Keratinocyte (primary cell): ENCODE measurements around the gene KCNQ2. TPM values are rescaled to one million over a fixed set of nuclear protein-coding genes. Genes with fewer than 3 reads are reported as not detected.

Experiments used
- DNase-seq: peaks from one replicate; pipeline ENCODE4 v3.0.0-alpha.2; 2011; ENCODE audit warnings: low read depth, missing footprints, low spot score
- FAIRE-seq: peaks from 2 replicates; lab custom pipeline; 2011; peaks lifted over from hg19 to GRCh38; lab: Jason Lieb, UNC
- H2AFZ ChIP-seq: 2 replicates; pipeline ENCODE4 v1.6.0; 2012; ENCODE audit warnings: low read length, control low read depth, inconsistent platforms; ENCODE audit not compliant: control insufficient read depth
- H3K27ac ChIP-seq: 2 replicates; pipeline ENCODE4 v1.5.1; 2011; ENCODE audit warnings: low read length; ENCODE audit not compliant: control insufficient read depth, insufficient read depth
- H3K27me3 ChIP-seq: 3 replicates; pipeline ENCODE4 v1.6.0; 2011; ENCODE audit warnings: low read length; ENCODE audit not compliant: control insufficient read depth, insufficient read depth; ENCODE audit errors: extremely low read depth
- H3K36me3 ChIP-seq, 2 experiments: 2 replicates in 1 of 2; 3 replicates in 1 of 2; pipeline ENCODE4 v1.5.1; 2011; ENCODE audit warnings: low read length in 2 of 2, mild to moderate bottlenecking in 1 of 2; ENCODE audit not compliant: control insufficient read depth in 2 of 2, insufficient read depth in 2 of 2; ENCODE audit errors: extremely low read depth in 1 of 2
- H3K4me1 ChIP-seq: 3 replicates; pipeline ENCODE4 v1.5.1; 2011; ENCODE audit warnings: low read length; ENCODE audit not compliant: control insufficient read depth, insufficient read depth; ENCODE audit errors: extremely low read depth
- H3K4me2 ChIP-seq: 3 replicates; pipeline ENCODE4 v1.6.0; 2011; ENCODE audit warnings: low read depth, low read length; ENCODE audit not compliant: control insufficient read depth, insufficient read depth; ENCODE audit errors: extremely low read depth
- H3K4me3 ChIP-seq, 3 experiments: fragments of 200-600 bp in 1 of 3; sonication (generic) in 1 of 3; 2 replicates in 2 of 3; 3 replicates in 1 of 3; pipeline ENCODE4 v1.5.1; 2011 to 2016; ENCODE audit warnings: low read length in 3 of 3, mild to moderate bottlenecking in 3 of 3, control low read depth in 2 of 3, inconsistent platforms in 1 of 3, low read depth in 1 of 3, mixed read lengths in 1 of 3, mixed run types in 1 of 3, moderate library complexity in 1 of 3; ENCODE audit not compliant: control insufficient read depth in 2 of 3, insufficient read depth in 2 of 3; ENCODE audit errors: extremely low read depth in 1 of 3
- H3K79me2 ChIP-seq: 2 replicates; pipeline ENCODE4 v1.6.0; 2012; ENCODE audit warnings: low read length; ENCODE audit not compliant: control insufficient read depth, insufficient read depth
- H3K9ac ChIP-seq: 3 replicates; pipeline ENCODE4 v1.6.0; 2011; ENCODE audit warnings: low read length; ENCODE audit not compliant: control insufficient read depth, insufficient read depth; ENCODE audit errors: extremely low read depth
- H3K9me1 ChIP-seq: 3 replicates; pipeline ENCODE4 v1.6.0; 2011; ENCODE audit warnings: low read length; ENCODE audit not compliant: control insufficient read depth, insufficient read depth; ENCODE audit errors: extremely low read depth
- H3K9me3 ChIP-seq: 2 replicates; pipeline ENCODE4 v1.5.1; 2012; ENCODE audit warnings: low read depth, low read length; ENCODE audit not compliant: control insufficient read depth
- H4K20me1 ChIP-seq: 3 replicates; pipeline ENCODE4 v1.6.0; 2011; ENCODE audit warnings: low read length; ENCODE audit not compliant: control insufficient read depth, insufficient read depth; ENCODE audit errors: extremely low read depth
- EZH2 ChIP-seq: IDR thresholded peaks from one replicate; pipeline ENCODE4 v1.6.1; 2012; ENCODE audit warnings: inconsistent platforms, mild to moderate bottlenecking, low read length, moderate library complexity
- dilution Hi-C: fragments of 300-500 bp; cut with MboI; formaldehyde crosslinking; loops from one replicate; pipeline ENCODE4 v1.7.0; 2020; ENCODE audit warnings: low sequenced_read_pairs; ENCODE audit not compliant: extremely low pct_ligation_motif_present
- polyA plus RNA-seq, 5 experiments: library from polyadenylated mRNA; depleted of rRNA in 3 of 5; stranded (reverse) in 3 of 5; stranded (forward) in 1 of 5; unstranded in 1 of 5; fragments of >200 nt; gene quantifications; 1 replicate in 1 of 5; 2 replicates in 3 of 5; 3 replicates in 1 of 5; pipeline versions ENCODE4 v1.2.1 to v1.2.3, GENCODE V29; 2011 to 2012; ENCODE audit warnings: missing spikeins in 2 of 5, low read depth in 1 of 5, low replicate concordance in 1 of 5
- TF ChIP-seq, protein P1 (sequence below), 3 experiments: IDR thresholded peaks in 1 of 3; conservative IDR thresholded peaks in 1 of 3; optimal IDR thresholded peaks in 1 of 3; 2 replicates in 2 of 3; 3 replicates in 1 of 3; pipeline versions ENCODE3 to v1.5.1; 2011; ENCODE audit warnings: low read length in 3 of 3, mild to moderate bottlenecking in 3 of 3, moderate library complexity in 2 of 3, control low read depth in 1 of 3, inconsistent platforms in 1 of 3; ENCODE audit not compliant: insufficient read depth in 2 of 3; ENCODE audit errors: extremely low read depth in 1 of 3

KCNQ2 gene
- polyA plus RNA-seq, 1 donor (not counting 4 experiments of a cell fraction or from before 2014, with no cell fraction given): not detected

DNA sequence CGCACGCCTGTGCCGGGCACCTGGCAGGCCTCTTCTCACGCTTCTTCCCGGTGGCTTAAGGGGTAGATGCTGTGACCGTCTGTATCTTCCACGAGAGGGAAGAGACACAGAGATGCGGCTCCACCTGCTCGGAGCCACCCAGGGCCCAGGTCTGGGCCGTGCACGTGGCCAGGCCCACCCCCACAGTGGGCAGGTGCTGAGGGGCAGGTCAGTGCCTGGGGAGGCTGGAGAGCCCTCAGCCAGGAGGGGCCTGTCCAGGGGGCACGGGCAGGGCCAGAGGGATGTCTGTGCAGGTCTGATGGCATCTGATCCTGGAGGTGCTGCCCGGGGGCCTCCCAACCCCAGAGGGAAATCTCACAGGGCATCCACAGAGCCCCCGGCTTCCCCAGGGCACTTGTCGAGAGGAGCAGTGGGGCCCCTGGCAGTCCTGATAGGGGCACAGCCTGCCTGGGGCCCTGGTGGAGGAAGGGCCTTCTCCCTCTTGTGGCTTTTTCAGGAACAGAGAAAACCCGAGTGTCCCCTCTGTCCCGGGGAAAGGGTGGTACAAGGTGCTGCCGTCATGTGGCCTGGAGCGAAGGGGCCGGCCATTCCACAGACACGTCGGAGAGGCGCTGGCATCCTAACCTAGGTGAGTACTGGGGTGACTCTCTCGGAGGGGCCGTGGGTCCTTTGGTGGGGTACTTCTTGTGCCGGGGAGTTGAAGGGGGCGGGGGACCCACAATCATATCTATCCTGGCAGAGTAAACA lies 61.1 kb downstream of the KCNQ2 start:
- Histone ChIP-seq H4K20me1 (no peaks in the 10 kb centered on the region), H3K4me3 (no peak overlapping the region), H3K36me3 (no peaks in the 10 kb centered on the region), H3K27me3 (peaks cover 3% of the 10 kb centered on the region), H3K4me1 (no peaks in the 10 kb centered on the region), H3K27ac (no peak overlapping the region), H3K4me2 (no peak overlapping the region), H3K79me2 (no peaks in the 10 kb centered on the region), H3K9ac (no peak overlapping the region), H2AFZ (no peak overlapping the region), H3K9me3 (peaks cover 1% of the 10 kb centered on the region), H3K9me1 (no peaks in the 10 kb centered on the region)
- DNase-seq (no peak), FAIRE-seq (no peak)
- TF ChIP-seq, protein P1, sequence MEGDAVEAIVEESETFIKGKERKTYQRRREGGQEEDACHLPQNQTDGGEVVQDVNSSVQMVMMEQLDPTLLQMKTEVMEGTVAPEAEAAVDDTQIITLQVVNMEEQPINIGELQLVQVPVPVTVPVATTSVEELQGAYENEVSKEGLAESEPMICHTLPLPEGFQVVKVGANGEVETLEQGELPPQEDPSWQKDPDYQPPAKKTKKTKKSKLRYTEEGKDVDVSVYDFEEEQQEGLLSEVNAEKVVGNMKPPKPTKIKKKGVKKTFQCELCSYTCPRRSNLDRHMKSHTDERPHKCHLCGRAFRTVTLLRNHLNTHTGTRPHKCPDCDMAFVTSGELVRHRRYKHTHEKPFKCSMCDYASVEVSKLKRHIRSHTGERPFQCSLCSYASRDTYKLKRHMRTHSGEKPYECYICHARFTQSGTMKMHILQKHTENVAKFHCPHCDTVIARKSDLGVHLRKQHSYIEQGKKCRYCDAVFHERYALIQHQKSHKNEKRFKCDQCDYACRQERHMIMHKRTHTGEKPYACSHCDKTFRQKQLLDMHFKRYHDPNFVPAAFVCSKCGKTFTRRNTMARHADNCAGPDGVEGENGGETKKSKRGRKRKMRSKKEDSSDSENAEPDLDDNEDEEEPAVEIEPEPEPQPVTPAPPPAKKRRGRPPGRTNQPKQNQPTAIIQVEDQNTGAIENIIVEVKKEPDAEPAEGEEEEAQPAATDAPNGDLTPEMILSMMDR (optimal IDR thresholded peaks at IDR 0.05 in 1 of 3, IDR thresholded peaks at IDR 0.05 in 1 of 3, conservative IDR thresholded peaks at IDR 0.05 in 1 of 3; ENCODE audit: extremely low read depth in 1 of 3, insufficient read depth in 2 of 3, low read length in 3 of 3): no peak
- no peak for TF ChIP-seq EZH2
- dilution Hi-C loops: no loop called here

DNA sequence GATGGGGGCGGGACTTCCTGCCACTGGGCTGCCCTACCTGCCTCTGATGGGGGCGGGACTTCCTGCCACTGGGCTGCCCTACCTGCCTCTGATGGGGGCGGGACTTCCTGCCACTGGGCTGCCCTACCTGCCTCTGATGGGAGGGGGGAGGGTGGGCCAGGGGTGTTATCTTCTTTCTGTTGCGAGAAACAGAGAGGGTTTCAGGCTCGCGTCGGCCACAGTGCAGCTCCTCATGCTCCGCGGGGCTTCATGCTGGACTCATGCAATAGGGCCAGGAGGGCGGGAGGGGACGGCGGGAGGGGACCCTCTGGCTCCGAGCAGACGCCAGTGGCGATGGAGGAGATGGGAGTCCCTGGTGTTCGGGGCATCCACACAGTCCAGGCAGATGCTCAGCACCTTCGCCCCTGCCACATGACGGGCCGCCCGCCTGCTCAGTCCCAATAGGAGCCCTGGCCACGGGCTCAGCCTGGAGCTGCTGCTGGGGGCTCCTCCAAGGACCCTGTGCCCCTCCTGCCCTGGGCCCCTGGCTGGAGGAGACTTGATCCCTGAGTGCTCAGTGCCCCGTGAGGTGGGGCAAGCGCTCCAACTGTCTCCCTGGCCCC lies 62.5 kb downstream of the KCNQ2 start:
- Histone ChIP-seq H3K9ac (no peak overlapping the region), H2AFZ (no peak overlapping the region), H3K27me3 (peaks cover 3% of the 10 kb centered on the region), H3K79me2 (no peaks in the 10 kb centered on the region), H3K9me1 (no peaks in the 10 kb centered on the region), H3K4me1 (no peaks in the 10 kb centered on the region), H3K4me2 (no peak overlapping the region), H3K4me3 (no peak overlapping the region), H3K36me3 (no peaks in the 10 kb centered on the region), H4K20me1 (no peaks in the 10 kb centered on the region), H3K9me3 (peaks cover 1% of the 10 kb centered on the region), H3K27ac (no peak overlapping the region)
- no peak for DNase-seq
- FAIRE-seq: no peak
- dilution Hi-C loops: no loop called here
- TF ChIP-seq, protein P1 (optimal IDR thresholded peaks at IDR 0.05 in 1 of 3, IDR thresholded peaks at IDR 0.05 in 1 of 3, conservative IDR thresholded peaks at IDR 0.05 in 1 of 3; ENCODE audit: extremely low read depth in 1 of 3, insufficient read depth in 2 of 3, low read length in 3 of 3): no peak
- no peak for TF ChIP-seq EZH2
